A549 (cell line): ENCODE results near the gene PPP5C. TPM values are rescaled to one million over a fixed set of nuclear protein-coding genes. Genes with fewer than 3 reads are reported as not detected.
A peak's percentile ranks its signal among the peaks of the same experiment; 100 is the strongest.
"Not testable (repeated sequence)": the region's sequence is repeated elsewhere in the genome, so short reads cannot be mapped to it uniquely, and the experiment has no call there.

Experiments
- ATAC-seq, 2 experiments: fragments of 200-7000 bp in 1 of 2; fragments of >200 bp in 1 of 2; cut with Nextera tagmentation in 1 of 2; cut with Tn5 transposase in 1 of 2; 3 replicates each; pipeline versions ENCODE4 v1.8.0 to v1.9.1; 2018 to 2020; ENCODE audit warnings: mild to moderate bottlenecking in 1 of 2, moderate library complexity in 1 of 2
- CTCF ChIA-PET: fragments of 300-600 bp; sonication (Branson Sonifier 250); formaldehyde crosslinking; extraction: SDS; loops from one replicate; lab custom pipeline; 2021; ENCODE audit warnings: antibody characterized with exemption, inconsistent platforms; lab: Yijun Ruan, JAX
- POLR2A ChIA-PET: fragments of 350-600 bp; formaldehyde crosslinking; extraction: SDS; loops from one replicate; lab custom pipeline; 2021; ENCODE audit warnings: antibody characterized with exemption, inconsistent platforms; lab: Yijun Ruan, JAX
- DNase-seq, 2 experiments: peaks; one replicate each; pipeline versions ENCODE4 v3.0.0 to v3.0.0-alpha.2; 2011 to 2016; ENCODE audit warnings: low read depth in 1 of 2, low spot score in 1 of 2
- FAIRE-seq: peaks from 2 replicates; lab custom pipeline; 2011; peaks lifted over from hg19 to GRCh38; lab: Jason Lieb, UNC
- H3K27ac ChIP-seq, 2 experiments: fragments of >200 bp; sonication (Bioruptor Twin); formaldehyde crosslinking; 3 replicates each; pipeline ENCODE4 v1.5.1; 2016 to 2017
- H3K4me1 ChIP-seq: fragments of >200 bp; sonication (Bioruptor Twin); formaldehyde crosslinking; 3 replicates; pipeline ENCODE4 v1.6.1; 2016
- H3K4me2 ChIP-seq: fragments of >200 bp; sonication (Bioruptor Twin); formaldehyde crosslinking; 3 replicates; pipeline ENCODE4 v1.6.1; 2016
- H3K4me3 ChIP-seq: fragments of >200 bp; sonication (Bioruptor Twin); formaldehyde crosslinking; 3 replicates; pipeline ENCODE4 v1.5.1; 2016
- H3K9me3 ChIP-seq: fragments of >200 bp; sonication (Bioruptor Twin); formaldehyde crosslinking; 3 replicates; pipeline ENCODE4 v1.6.1; 2016
- CBX8 ChIP-seq: fragments of 200-600 bp; sonication (generic); IDR thresholded peaks from 2 replicates; pipeline ENCODE4 v1.6.1; 2016
- CEBPB ChIP-seq, 2 experiments: fragments of >200 bp in 1 of 2; sonication (Bioruptor Twin) in 1 of 2; formaldehyde crosslinking in 1 of 2; IDR thresholded peaks; 2 replicates each; pipeline ENCODE4 v1.6.1; 2012 to 2016
- CTCF ChIP-seq: fragments of >200 bp; sonication (Bioruptor Twin); formaldehyde crosslinking; IDR thresholded peaks from 3 replicates; pipeline ENCODE4 v1.5.1; 2016
- E2F6 ChIP-seq: IDR thresholded peaks from 2 replicates; pipeline ENCODE4 v1.6.1; 2012; ENCODE audit warnings: low read depth, borderline replicate concordance
- EP300 ChIP-seq, 2 experiments: fragments of >200 bp; sonication (Bioruptor Twin); formaldehyde crosslinking; IDR thresholded peaks; 2 replicates in 1 of 2; 3 replicates in 1 of 2; pipeline ENCODE4 v1.6.1; 2016 to 2017
- ESRRA ChIP-seq: fragments of 150-350 bp; IDR thresholded peaks from 2 replicates; pipeline ENCODE4 v1.6.1; 2014; ENCODE audit warnings: mild to moderate bottlenecking, low read length, borderline replicate concordance
- FOSL2 ChIP-seq, 2 experiments: fragments of 450-650 bp in 1 of 2; fragments of >200 bp in 1 of 2; sonication (Bioruptor Twin) in 1 of 2; formaldehyde crosslinking; IDR thresholded peaks; 2 replicates each; pipeline versions ENCODE4 v1.5.0 to v1.6.1; 2016 to 2020; ENCODE audit warnings: mild to moderate bottlenecking in 1 of 2, moderate library complexity in 1 of 2
- HES2 ChIP-seq: fragments of >200 bp; sonication (Bioruptor Twin); formaldehyde crosslinking; IDR thresholded peaks from 2 replicates; pipeline ENCODE4 v1.6.1; 2016
- HEYL ChIP-seq: fragments of 250-450 bp; sonication (Bioruptor Pico); IDR thresholded peaks from 2 replicates; pipeline ENCODE4 v1.8.0; 2021; ENCODE audit warnings: mild to moderate bottlenecking, moderate library complexity
- HOXA7 ChIP-seq: fragments of 250-450 bp; sonication (Bioruptor Pico); IDR thresholded peaks from 2 replicates; pipeline ENCODE4 v1.5.0; 2020; ENCODE audit warnings: mild to moderate bottlenecking, moderate library complexity
- HOXB13 ChIP-seq: fragments of 250-450 bp; sonication (Bioruptor Pico); IDR thresholded peaks from 2 replicates; pipeline ENCODE4 v1.5.0; 2020; ENCODE audit warnings: low read depth, mild to moderate bottlenecking, moderate library complexity
- JUNB ChIP-seq: fragments of >200 bp; sonication (Bioruptor Twin); formaldehyde crosslinking; IDR thresholded peaks from 2 replicates; pipeline ENCODE4 v1.6.1; 2016
- MAZ ChIP-seq: fragments of 150-350 bp; IDR thresholded peaks from 2 replicates; pipeline ENCODE4 v1.6.1; 2014; ENCODE audit warnings: antibody characterized with exemption, low read depth, low read length, borderline replicate concordance
- MYC ChIP-seq: IDR thresholded peaks from 2 replicates; pipeline ENCODE4 v1.6.1; 2012; ENCODE audit warnings: mild to moderate bottlenecking, inconsistent platforms, low read length, improper control_type of control experiment, borderline replicate concordance
- NFE2L2 ChIP-seq: fragments of 150-350 bp; conservative IDR thresholded peaks from 2 replicates; pipeline ENCODE4 v1.6.1; 2014; ENCODE audit warnings: low read length
- PBX3 ChIP-seq: IDR thresholded peaks from 2 replicates; pipeline ENCODE4 v1.6.1; 2012
- RAD21 ChIP-seq, 2 experiments: fragments of >200 bp in 1 of 2; sonication (Bioruptor Twin) in 1 of 2; formaldehyde crosslinking in 1 of 2; IDR thresholded peaks in 1 of 2; conservative IDR thresholded peaks in 1 of 2; 2 replicates in 1 of 2; 3 replicates in 1 of 2; pipeline ENCODE4 v1.6.1; 2012 to 2018; ENCODE audit warnings: inconsistent platforms in 1 of 2
- RARB ChIP-seq: fragments of 250-450 bp; sonication (Bioruptor Pico); IDR thresholded peaks from 2 replicates; pipeline ENCODE4 v1.8.0; 2021; ENCODE audit warnings: mild to moderate bottlenecking, moderate library complexity
- RCOR1 ChIP-seq: fragments of 150-350 bp; IDR thresholded peaks from 2 replicates; pipeline ENCODE4 v1.6.1; 2014; ENCODE audit warnings: antibody characterized with exemption, low read length, low read depth
- RNF2 ChIP-seq: fragments of 200-600 bp; sonication (generic); IDR thresholded peaks from 2 replicates; pipeline ENCODE4 v1.6.1; 2016; ENCODE audit warnings: low read depth, mild to moderate bottlenecking, antibody characterized with exemption, moderate library complexity, borderline replicate concordance
- SREBF2 ChIP-seq: fragments of 450-650 bp; IDR thresholded peaks from 2 replicates; pipeline ENCODE4 v1.6.1; 2014; ENCODE audit warnings: mild to moderate bottlenecking, moderate library complexity
- TFCP2L1 ChIP-seq: fragments of 250-450 bp; sonication (Bioruptor Pico); IDR thresholded peaks from 2 replicates; pipeline ENCODE4 v1.5.0; 2021; ENCODE audit warnings: mild to moderate bottlenecking
- TP53 ChIP-seq: fragments of 250-450 bp; sonication (Bioruptor Pico); IDR thresholded peaks from 2 replicates; pipeline ENCODE4 v1.5.0; 2021; ENCODE audit warnings: mild to moderate bottlenecking, moderate library complexity
- ZFP36 ChIP-seq: fragments of 450-650 bp; IDR thresholded peaks from 2 replicates; pipeline ENCODE4 v1.6.1; 2014; ENCODE audit warnings: borderline replicate concordance; ENCODE audit not compliant: partially characterized antibody
- WGBS: methylation state at CpG from one replicate; pipeline ENCODE4 v1.1.6; 2017; ENCODE audit errors: missing lambda C conversion rate; 5-methylcytosine and 5-hydroxymethylcytosine counted together
- polyA plus RNA-seq, 4 experiments: library from polyadenylated mRNA; depleted of rRNA in 3 of 4; stranded (reverse); fragments of >200 nt; fragmentation: RNase III in 1 of 4; extraction: RNeasy Plus Mini Kit Qiagen cat#74134 plus additional on column Dnase treatment in 1 of 4; gene quantifications; 2 replicates in 3 of 4; 3 replicates in 1 of 4; pipeline ENCODE4 v1.2.3, GENCODE V29; 2011 to 2017

PPP5C gene
- polyA plus RNA-seq, 2 of the 4 experiments (the other 2 are of a cell fraction) = 94.2 to 107 TPM

GRCh38 chr19:46309056-46309455 is 37.8 kb upstream of the PPP5C start:
- ChIA-PET POLR2A (no interaction called here), CTCF (interaction anchor here (0.7 to 1.4 kb wide), 3 partner anchors 11 to 27 kb away, joined by 4 to 6 read pairs (median 5); no protein-coding TSS in a partner anchor)
- 0 out of 6 replicates have a peak, but pooled peaks of 1 of the 2 experiments have one; percentile 16 for ATAC-seq
- Histone ChIP-seq H3K27ac (no peak overlapping the region), H3K4me2 (no peak overlapping the region), H3K4me1 (peaks cover 6% of the 10 kb centered on the region), H3K9me3 (peaks cover 27% of the 10 kb centered on the region), H3K4me3 (no peak overlapping the region)
- 67% methylated on average over 9 of the region's 10 CpGs for WGBS
- no peak for DNase-seq
- TF ChIP-seq RNF2 = no peak
- FAIRE-seq = no peak

- TF ChIP-seq TP53 (CRISPR knock-in tag) (no peak), E2F6 (no peak), HOXA7 (CRISPR knock-in tag) (no peak), CBX8 (no peak), HES2 (no peak), JUNB (no peak), ESRRA (no peak)
- Histone ChIP-seq H3K9me3 (peaks cover 8% of the 10 kb centered on the region), H3K4me1 (peaks cover 6% of the 10 kb centered on the region), H3K4me3 (no peak overlapping the region), H3K27ac (no peak overlapping the region), H3K4me2 (no peak overlapping the region)
- POLR2A ChIA-PET = no interaction called here
- no peak for FAIRE-seq
- CTCF ChIA-PET = interaction anchor here (0.6 to 1.6 kb wide), 3 partner anchors 14 to 84 kb away, joined by 3 to 7 read pairs (median 3); no protein-coding TSS in a partner anchor
- WGBS = 87% methylated on average over 5 of the region's 5 CpGs
- no peak for DNase-seq
- no peak for ATAC-seq
Measured at GRCh38 chr19:46311444-46311843, 35.4 kb upstream of the PPP5C start.

- DNase-seq (peak in 1 of 2 experiments; percentile 74), FAIRE-seq (peak; percentile 18), ATAC-seq (peak in 1 of 2 experiments; percentile 66; a peak in 3 of 6 replicates)
- H3K4me3 ChIP-seq, POLR2A ChIA-PET, H3K4me2 ChIP-seq, H3K9me3 ChIP-seq, H3K27ac ChIP-seq, H3K4me1 ChIP-seq: not testable (repeated sequence)
- CTCF ChIA-PET = interaction anchor here (0.6 to 0.9 kb wide), 6 partner anchors 14 to 231 kb away, joined by 3 to 5 read pairs (median 4); partner anchors contain the start of gene PPP5C
- WGBS = 63% methylated on average over 14 of the region's 14 CpGs
Measured at GRCh38 chr19:46313540-46314469, 33.1 kb upstream of the PPP5C start.

- Histone ChIP-seq H3K9me3 (no peaks in the 10 kb centered on the region), H3K27ac (0 out of 6 replicates have a peak overlapping the region, but pooled peaks of 1 of the 2 experiments have one; percentile 14), H3K4me2 (no peak overlapping the region), H3K4me1 (peaks cover 6% of the 10 kb centered on the region), H3K4me3 (no peak overlapping the region)
- no peak for DNase-seq
- POLR2A ChIA-PET = no interaction called here
- ATAC-seq = no peak
- WGBS = 48% methylated on average over 2 of the region's 2 CpGs
- CTCF ChIA-PET = interaction anchor here (0.6 to 4.5 kb wide), 6 partner anchors 14 to 219 kb away, joined by 3 to 23 read pairs (median 4); partner anchors contain the start of gene PPP5C
- FAIRE-seq = no peak
- TF ChIP-seq RNF2 (no peak), EP300 (IDR thresholded peaks at IDR 0.05) (no peak), RARB (no peak), MAZ (no peak), HOXB13 (CRISPR knock-in tag) (no peak), NFE2L2 (no peak), RAD21 (conservative IDR thresholded peaks at IDR 0.05 in 1 of 2, IDR thresholded peaks at IDR 0.05 in 1 of 2) (no peak), CTCF (no peak), CEBPB (IDR thresholded peaks at IDR 0.05) (no peak), FOSL2 (IDR thresholded peaks at IDR 0.05) (no peak), FOSL2 (CRISPR knock-in tag; IDR thresholded peaks at IDR 0.05) (no peak), ZFP36 (no peak), MYC (no peak), SREBF2 (no peak), CBX8 (no peak), TFCP2L1 (CRISPR knock-in tag) (no peak), PBX3 (no peak), RCOR1 (no peak), HEYL (no peak)
Measured at GRCh38 chr19:46317339-46317738, 29.5 kb upstream of the PPP5C start.
